ENCODE results near the gene ASCC3.
"Not testable (repeated sequence)": the region's sequence is repeated elsewhere in the genome, so short reads cannot be mapped to it uniquely, and the experiment has no call there.

Gene ASCC3

DNA sequence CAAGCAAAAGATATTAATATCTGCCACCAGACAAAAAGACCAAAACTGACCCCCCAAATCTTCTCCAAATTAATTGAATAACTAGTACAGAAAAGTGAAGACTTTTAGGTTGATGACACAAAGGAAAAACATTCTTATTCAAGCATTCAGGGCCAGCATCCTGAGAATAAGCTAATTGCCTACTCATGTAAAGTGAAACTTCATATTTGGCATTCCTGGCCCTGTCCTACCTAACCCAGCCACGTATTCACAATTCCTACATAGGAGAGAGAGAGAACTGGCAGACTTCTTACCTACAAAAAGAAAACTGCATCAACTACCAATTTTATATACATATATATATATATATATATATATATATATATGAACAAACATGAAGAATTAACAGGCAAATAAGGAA, 4.9 kb upstream of the ASCC3 start:
- no peak for DNase-seq

DNA sequence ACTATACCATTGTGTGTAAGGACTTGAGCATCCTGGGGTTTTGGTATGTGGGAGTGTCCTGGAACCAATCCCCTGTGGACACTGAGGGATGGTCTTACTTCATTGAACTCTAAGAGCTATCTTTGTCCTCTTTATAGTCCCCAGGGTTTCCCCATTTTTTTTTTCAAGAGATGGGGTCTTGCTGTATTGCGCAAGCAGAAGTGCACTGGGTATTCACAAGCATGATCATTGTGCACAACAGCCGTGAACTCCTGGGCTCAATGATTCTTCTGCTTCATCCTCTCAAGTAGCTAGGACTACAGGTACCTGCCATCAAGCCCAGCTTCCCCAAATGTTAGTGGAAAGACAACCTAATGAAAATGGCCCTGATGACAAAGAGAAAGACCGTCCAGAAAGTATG, 2.2 kb upstream of the ASCC3 start:
- no peak for DNase-seq

GRCh38 chr6:100881707-100882040, 545 bp upstream of the ASCC3 start:
- DNase-seq, result no peak

DNA sequence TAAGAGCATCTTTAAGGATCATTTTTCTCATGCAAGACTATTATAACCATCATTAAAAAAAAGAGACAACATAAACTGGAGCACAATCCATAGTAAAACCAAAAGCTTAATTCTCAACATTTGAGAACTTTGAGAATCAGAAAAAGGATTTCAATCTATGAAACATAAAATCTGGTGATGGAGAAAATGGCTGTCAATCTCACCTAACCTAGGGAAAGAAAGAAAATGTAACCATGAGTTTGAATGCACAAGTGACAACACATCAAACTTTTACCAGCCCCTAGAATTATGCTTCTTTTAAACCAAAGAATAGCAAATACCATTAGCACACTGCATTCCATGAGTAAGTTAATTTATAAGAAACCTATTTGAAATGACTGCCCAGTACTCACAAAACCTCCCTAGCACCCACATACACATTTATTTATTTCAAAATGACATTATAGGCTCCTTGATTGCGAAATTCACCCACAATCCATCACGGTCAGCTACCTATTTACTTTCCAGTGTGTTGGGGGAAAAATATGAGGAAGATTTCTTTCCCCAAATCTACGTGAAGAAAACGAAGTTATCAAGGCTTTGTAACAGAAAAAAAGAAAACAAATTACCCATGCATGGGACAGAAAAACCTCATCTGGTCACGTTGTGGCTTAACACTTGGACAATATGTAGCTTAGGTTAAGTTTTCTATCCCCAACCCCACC, 828 bp downstream of the ASCC3 start:
- DNase-seq, result no peak

GRCh38 chr6:100879317-100879716, 1.8 kb downstream of the ASCC3 start:
- DNase-seq, result no peak

DNA sequence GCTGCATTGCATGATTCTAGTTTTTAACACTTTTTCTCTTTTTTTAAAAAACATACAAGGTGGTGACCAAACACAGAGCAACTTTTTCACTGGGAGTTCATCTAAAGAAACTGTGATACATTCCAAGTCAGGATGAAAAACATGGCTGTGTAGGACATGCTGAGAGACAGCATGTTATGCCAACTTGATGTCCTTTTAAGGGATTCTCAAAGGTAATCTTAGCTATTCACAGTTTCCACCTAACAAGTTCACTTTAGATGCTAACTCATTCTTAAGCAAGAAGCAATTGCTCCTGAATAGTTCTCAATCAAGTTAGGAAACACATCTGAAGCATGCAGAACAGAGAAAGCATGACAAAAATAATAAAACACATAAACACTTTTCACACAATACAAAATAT, 3.3 kb downstream of the ASCC3 start:
- DNase-seq, result no peak

DNA sequence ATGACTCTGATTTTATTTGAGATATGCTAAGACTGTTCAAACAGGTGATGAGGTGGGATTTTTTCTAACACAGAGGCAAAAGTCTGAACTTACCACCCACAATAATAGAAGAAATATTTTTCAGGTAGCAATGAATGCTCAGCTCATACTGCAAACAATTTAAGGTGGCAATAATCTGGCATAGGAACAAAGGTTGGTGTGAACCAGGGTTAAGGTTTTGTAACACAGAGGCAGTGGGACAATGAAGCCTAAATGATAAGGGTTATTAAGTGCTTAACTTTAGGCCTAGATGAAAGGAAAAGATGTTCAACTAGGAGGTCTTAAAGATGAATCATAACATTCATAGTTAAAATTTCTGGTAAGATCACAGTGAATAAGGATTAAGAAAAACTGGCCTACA, 4.9 kb downstream of the ASCC3 start:
- no peak for DNase-seq

GRCh38 chr6:100865525-100865924, 15.6 kb downstream of the ASCC3 start:
- DNase-seq, result no peak

DNA sequence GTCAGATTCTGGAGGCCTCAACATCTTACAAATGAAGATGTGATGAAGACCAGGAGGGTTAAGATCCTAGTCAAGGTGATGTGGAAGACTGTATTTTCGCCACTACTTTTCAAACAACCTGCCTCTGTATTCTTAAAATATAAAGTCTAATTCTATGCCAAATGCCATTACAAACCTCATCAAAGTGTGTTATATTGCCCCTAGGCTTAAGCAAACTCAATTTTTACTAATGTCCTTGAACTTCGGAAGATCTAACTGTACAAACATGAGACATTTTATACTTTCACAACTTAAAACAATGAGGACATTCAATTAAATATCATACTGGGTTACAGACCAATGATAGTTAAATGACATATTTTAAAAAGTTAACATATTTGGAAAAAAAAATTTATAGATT, 19.1 kb downstream of the ASCC3 start:
- DNase-seq, result no peak

- no peak for DNase-seq
Measured at GRCh38 chr6:100856146-100856545, 25.0 kb downstream of the ASCC3 start.

GRCh38 chr6:100851819-100852218, 29.3 kb downstream of the ASCC3 start:
- DNase-seq, result no peak

DNA sequence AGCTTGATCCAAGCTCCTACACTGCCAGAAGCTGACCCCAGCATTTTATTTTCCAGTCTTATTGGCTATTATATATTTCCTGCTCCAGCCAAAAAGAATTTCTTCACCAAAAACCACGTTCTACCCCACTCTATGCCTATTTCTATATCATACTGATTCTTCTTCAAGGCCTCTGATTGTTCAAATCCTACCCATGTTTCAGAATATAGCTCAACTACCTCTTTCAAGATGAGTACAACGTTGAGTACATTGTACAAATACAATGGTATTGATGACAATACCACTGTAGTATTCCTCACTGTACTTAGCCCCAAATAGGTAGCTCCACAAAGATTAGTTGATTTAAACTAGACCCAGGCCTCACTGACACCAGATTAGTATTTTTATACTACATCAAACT, 31.0 kb downstream of the ASCC3 start:
- no peak for DNase-seq

DNA sequence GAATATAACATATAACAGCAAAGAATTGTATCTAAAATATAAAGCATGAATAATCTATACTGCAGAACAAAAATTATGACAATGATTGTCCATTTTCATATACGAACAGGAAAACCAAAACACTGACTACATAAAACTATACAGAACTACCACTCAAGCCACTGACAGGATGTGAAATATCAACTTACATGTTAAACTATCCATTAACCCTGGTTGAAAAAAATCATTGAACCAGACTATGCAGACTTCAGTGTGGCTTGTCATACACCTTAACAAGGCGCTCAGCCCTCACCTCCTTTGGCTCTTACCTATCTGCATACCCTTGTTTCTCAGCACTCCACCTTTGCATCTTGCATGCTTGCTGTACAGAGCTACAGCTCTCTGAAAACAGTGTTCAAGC, 34.9 kb downstream of the ASCC3 start:
- no peak for DNase-seq

DNA sequence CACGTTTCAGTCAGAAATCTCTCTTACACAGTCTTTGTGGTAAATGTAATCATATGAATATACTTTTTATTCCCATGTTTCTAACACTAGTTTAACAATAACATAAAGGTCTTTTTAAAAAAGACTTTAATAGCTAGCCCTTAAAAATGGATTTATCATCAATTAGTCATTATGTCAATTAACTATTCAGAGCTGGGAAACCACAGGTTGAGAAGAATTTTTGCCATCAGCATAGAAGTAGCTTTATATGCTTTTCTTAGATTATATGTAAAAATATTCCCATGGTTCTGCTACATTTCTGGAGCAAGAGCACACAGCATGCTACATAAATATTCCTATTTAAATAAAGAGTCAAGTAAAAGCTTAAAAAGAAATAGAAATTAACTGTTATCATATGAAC, 35.5 kb downstream of the ASCC3 start:
- no peak for DNase-seq

DNA sequence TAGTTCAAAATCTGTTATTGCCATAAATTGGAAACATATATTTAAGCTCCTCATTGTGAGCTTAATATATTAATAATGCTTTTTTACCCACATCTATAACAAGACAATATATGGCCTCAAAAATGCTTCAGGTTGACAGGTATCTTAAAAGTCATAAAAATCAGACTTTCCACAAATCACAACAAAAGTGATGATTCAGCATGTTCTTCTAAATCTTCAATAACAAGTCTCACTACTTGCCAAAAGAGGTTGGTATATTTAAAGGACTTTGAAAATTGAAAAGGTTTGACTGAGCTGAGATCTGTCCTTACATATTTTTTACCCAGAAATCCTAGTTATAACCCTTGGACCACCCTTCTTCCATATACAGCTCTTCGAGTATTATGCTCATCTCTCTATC, 41.7 kb downstream of the ASCC3 start:
- DNase-seq, result no peak

GRCh38 chr6:100838011-100838410, 43.1 kb downstream of the ASCC3 start:
- DNase-seq, result no peak

DNA sequence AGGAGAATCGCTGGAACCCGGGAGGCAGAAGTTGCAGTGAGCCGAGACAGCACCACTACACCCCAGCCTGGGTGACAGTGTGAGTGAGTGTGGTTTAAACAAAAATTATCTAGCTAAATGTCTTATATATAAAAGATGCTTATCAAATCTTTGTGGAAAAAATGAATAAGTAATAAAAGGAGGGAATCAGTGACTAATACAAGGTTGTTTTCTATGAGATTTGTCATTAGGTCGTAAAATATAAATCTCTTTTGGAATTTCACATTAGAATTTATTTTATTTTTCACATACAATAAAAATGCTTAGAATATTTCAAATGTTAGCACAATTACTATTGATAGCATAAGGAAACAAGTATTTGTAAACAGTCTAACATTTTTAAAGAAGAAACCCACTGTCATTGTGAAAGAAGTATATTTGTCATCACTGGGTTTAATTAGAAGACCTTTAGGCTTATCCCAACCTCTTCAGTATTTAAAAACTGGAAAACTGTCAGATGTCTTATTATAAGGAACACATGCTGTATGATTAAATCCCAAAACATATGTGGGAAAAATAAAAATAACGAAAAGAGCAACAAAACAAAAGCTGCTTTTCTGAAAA, 47.1 kb downstream of the ASCC3 start:
- DNase-seq, result no peak

DNA sequence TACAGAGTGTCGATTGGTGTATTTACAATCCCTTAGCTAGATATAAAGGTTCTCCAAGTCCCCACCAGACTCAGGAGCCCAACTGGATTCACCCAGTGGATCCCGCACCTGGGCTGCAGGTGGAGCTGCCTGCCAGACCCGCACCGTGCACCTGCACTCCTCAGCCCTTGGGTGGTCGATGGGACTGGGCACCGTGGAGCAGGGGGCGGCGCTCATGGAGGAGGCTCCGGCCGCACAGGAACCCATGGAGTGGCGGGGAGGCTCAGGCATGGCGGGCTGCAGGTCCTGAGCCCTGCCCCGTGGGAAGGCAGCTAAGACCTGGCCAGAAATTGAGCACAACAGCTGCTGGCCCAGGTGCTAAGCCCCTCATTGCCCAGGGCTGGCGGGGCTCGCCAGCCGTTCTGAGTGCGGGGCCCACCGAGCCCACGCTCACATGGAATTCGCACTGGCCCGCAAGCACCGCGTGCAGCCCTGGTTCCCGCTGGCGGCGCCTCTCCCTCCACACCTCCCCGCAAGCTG, 52.0 kb downstream of the ASCC3 start:
- DNase-seq, result not testable (repeated sequence)

GRCh38 chr6:100823041-100823440, 58.1 kb downstream of the ASCC3 start:
- DNase-seq, result no peak

DNA sequence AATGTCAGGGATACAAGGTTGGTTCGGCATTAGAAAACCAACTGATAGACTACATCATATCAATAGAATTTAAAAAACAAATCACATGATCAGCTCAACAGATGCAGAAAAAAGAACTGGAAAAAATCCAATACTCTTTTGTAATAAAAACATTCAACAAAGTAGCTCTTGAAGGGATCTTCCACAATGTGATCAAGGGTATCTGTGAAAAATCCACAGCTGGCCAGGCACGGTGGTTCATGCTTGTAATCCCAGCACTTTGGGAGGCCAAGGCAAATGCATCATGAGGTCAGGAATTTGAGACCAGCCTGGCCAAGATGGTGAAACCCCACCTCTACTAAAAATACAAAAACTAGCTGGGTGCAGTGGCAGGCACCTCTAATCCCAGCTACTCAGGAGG, 63.1 kb downstream of the ASCC3 start:
- no peak for DNase-seq

GRCh38 chr6:100810015-100810414, 71.1 kb downstream of the ASCC3 start:
- no peak for DNase-seq

- DNase-seq, result no peak
Measured at GRCh38 chr6:100809346-100809745, 71.8 kb downstream of the ASCC3 start.

DNA sequence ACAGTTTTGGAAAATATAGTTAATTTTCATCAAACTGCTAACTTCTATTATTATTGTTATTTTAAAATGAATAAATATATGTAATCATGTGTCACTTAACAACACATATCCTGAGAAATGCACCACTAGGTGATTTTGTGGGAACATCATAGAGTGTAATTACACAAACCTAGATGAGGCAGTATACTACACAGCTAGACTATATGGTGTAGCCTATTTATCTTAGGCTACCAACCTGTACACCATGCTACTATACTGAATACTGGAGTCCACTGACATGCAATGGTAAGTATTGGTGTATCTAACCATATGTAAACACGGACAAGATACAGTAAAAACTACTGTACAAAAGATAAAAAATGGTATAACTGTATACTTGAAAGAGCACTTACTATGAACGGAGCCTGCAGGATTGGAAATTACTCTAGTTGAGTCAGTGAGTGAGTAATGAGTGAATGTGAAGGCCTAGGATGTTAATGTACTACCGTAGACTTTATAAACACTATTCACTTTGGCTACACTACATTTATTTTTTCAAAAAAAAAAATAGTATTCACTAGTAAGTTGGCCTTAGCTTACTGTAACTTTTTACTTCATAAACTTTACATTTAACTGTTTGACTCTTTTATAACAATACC, 72.4 kb downstream of the ASCC3 start:
- DNase-seq, result no peak

GRCh38 chr6:100806296-100806695, 74.8 kb downstream of the ASCC3 start:
- DNase-seq, result no peak
